Measurements from ENCODE around the gene TPTE2.
A peak's percentile ranks its signal among the peaks of the same experiment; 100 is the strongest.
"Not testable (repeated sequence)": the region's sequence is repeated elsewhere in the genome, so short reads cannot be mapped to it uniquely, and the experiment has no call there.

TPTE2 gene

GRCh38 chr13:19561127-19561582 lies at the start of gene TPTE2:
Gene TPTE2 (minus strand): TSS chr13:19561532. CDS start chr13:19503234, 58,298 bp downstream.
- not testable (repeated sequence) for H3K9me3 Mint-ChIP-seq (ENCODE audit: low read depth); H3K4me3 Mint-ChIP-seq; H3K27ac Mint-ChIP-seq; H3K36me3 Mint-ChIP-seq; H3K4me1 Mint-ChIP-seq (ENCODE audit: low read depth); H3K27me3 Mint-ChIP-seq

- no peak overlapping the region for H3K27ac Mint-ChIP-seq
- peaks cover 14% of the 10 kb centered on the region for H3K36me3 Mint-ChIP-seq
- H3K9me3 Mint-ChIP-seq (ENCODE audit: low read depth), result peaks cover 7% of the 10 kb centered on the region
- H3K4me1 Mint-ChIP-seq (ENCODE audit: low read depth), result peaks cover 1% of the 10 kb centered on the region
- H3K4me3 Mint-ChIP-seq, result no peak overlapping the region
- H3K27me3 Mint-ChIP-seq, result peaks cover 8% of the 10 kb centered on the region
Measured at GRCh38 chr13:19607523-19608078, 46.3 kb upstream of the TPTE2 start.

GRCh38 chr13:19606737-19607136 lies 45.4 kb upstream of the TPTE2 start:
- Mint-ChIP-seq H3K4me3 (no peak overlapping the region), H3K36me3 (peaks cover 14% of the 10 kb centered on the region), H3K9me3 (ENCODE audit: low read depth) (peaks cover 7% of the 10 kb centered on the region), H3K27ac (no peak overlapping the region), H3K27me3 (peaks cover 8% of the 10 kb centered on the region), H3K4me1 (ENCODE audit: low read depth) (peaks cover 1% of the 10 kb centered on the region)

- Mint-ChIP-seq H3K36me3 (peaks cover 14% of the 10 kb centered on the region), H3K27me3 (peaks cover 8% of the 10 kb centered on the region), H3K27ac (no peak overlapping the region), H3K9me3 (ENCODE audit: low read depth) (peaks cover 7% of the 10 kb centered on the region), H3K4me3 (no peak overlapping the region), H3K4me1 (ENCODE audit: low read depth) (peaks cover 1% of the 10 kb centered on the region)
Measured at GRCh38 chr13:19606152-19606551, 44.8 kb upstream of the TPTE2 start.

GRCh38 chr13:19605161-19605955 lies 44.0 kb upstream of the TPTE2 start:
- Mint-ChIP-seq H3K9me3 (ENCODE audit: low read depth) (peaks cover 7% of the 10 kb centered on the region), H3K4me1 (ENCODE audit: low read depth) (peaks cover 1% of the 10 kb centered on the region), H3K27me3 (peaks cover 8% of the 10 kb centered on the region), H3K36me3 (peaks cover 14% of the 10 kb centered on the region), H3K4me3 (no peak overlapping the region), H3K27ac (no peak overlapping the region)

- Mint-ChIP-seq H3K36me3 (peaks cover 14% of the 10 kb centered on the region), H3K27me3 (peaks cover 10% of the 10 kb centered on the region), H3K4me1 (ENCODE audit: low read depth) (peaks cover 1% of the 10 kb centered on the region), H3K9me3 (ENCODE audit: low read depth) (peaks cover 7% of the 10 kb centered on the region), H3K4me3 (no peak overlapping the region), H3K27ac (no peak overlapping the region)
Measured at GRCh38 chr13:19604306-19604705, 43.0 kb upstream of the TPTE2 start.

GRCh38 chr13:19601749-19602725 lies 40.7 kb upstream of the TPTE2 start:
- H3K4me3 Mint-ChIP-seq, result peak overlapping the region; percentile 76
- H3K36me3 Mint-ChIP-seq, result peaks cover 7% of the 10 kb centered on the region
- H3K4me1 Mint-ChIP-seq (ENCODE audit: low read depth), result peaks cover 1% of the 10 kb centered on the region
- no peak overlapping the region for H3K27ac Mint-ChIP-seq
- peaks cover 12% of the 10 kb centered on the region for H3K27me3 Mint-ChIP-seq
- peaks cover 7% of the 10 kb centered on the region for H3K9me3 Mint-ChIP-seq (ENCODE audit: low read depth)

GRCh38 chr13:19597523-19597922 lies 36.2 kb upstream of the TPTE2 start:
- H3K27ac Mint-ChIP-seq, result no peak overlapping the region
- H3K4me1 Mint-ChIP-seq (ENCODE audit: low read depth), result no peaks in the 10 kb centered on the region
- peaks cover 7% of the 10 kb centered on the region for H3K27me3 Mint-ChIP-seq
- no peaks in the 10 kb centered on the region for H3K9me3 Mint-ChIP-seq (ENCODE audit: low read depth)
- no peak overlapping the region for H3K4me3 Mint-ChIP-seq
- no peaks in the 10 kb centered on the region for H3K36me3 Mint-ChIP-seq

- Mint-ChIP-seq H3K4me3 (no peak overlapping the region), H3K27ac (no peak overlapping the region), H3K36me3 (no peaks in the 10 kb centered on the region), H3K9me3 (ENCODE audit: low read depth) (no peaks in the 10 kb centered on the region), H3K27me3 (peaks cover 7% of the 10 kb centered on the region), H3K4me1 (ENCODE audit: low read depth) (no peaks in the 10 kb centered on the region)
Measured at GRCh38 chr13:19596960-19597361, 35.6 kb upstream of the TPTE2 start.

GRCh38 chr13:19596086-19596485 lies 34.8 kb upstream of the TPTE2 start:
- H3K4me1 Mint-ChIP-seq (ENCODE audit: low read depth), result no peaks in the 10 kb centered on the region
- H3K9me3 Mint-ChIP-seq (ENCODE audit: low read depth), result no peaks in the 10 kb centered on the region
- no peak overlapping the region for H3K4me3 Mint-ChIP-seq
- H3K36me3 Mint-ChIP-seq, result no peaks in the 10 kb centered on the region
- H3K27ac Mint-ChIP-seq, result no peak overlapping the region
- peaks cover 7% of the 10 kb centered on the region for H3K27me3 Mint-ChIP-seq

- Mint-ChIP-seq H3K36me3 (no peaks in the 10 kb centered on the region), H3K4me1 (ENCODE audit: low read depth) (peaks cover 5% of the 10 kb centered on the region), H3K27me3 (peaks cover 3% of the 10 kb centered on the region), H3K9me3 (ENCODE audit: low read depth) (no peaks in the 10 kb centered on the region), H3K27ac (no peak overlapping the region), H3K4me3 (no peak overlapping the region)
Measured at GRCh38 chr13:19592657-19593180, 31.4 kb upstream of the TPTE2 start.

- Mint-ChIP-seq H3K36me3 (no peaks in the 10 kb centered on the region), H3K27ac (no peak overlapping the region), H3K27me3 (peaks cover 3% of the 10 kb centered on the region), H3K4me3 (no peak overlapping the region), H3K9me3 (ENCODE audit: low read depth) (no peaks in the 10 kb centered on the region), H3K4me1 (ENCODE audit: low read depth) (peaks cover 14% of the 10 kb centered on the region)
Measured at GRCh38 chr13:19591864-19592263, 30.5 kb upstream of the TPTE2 start.

- H3K27me3 Mint-ChIP-seq, result peaks cover 2% of the 10 kb centered on the region
- H3K4me3 Mint-ChIP-seq, result no peak overlapping the region
- H3K9me3 Mint-ChIP-seq (ENCODE audit: low read depth), result no peaks in the 10 kb centered on the region
- peaks cover 23% of the 10 kb centered on the region for H3K4me1 Mint-ChIP-seq (ENCODE audit: low read depth)
- no peaks in the 10 kb centered on the region for H3K36me3 Mint-ChIP-seq
- no peak overlapping the region for H3K27ac Mint-ChIP-seq
Measured at GRCh38 chr13:19590423-19590822, 29.1 kb upstream of the TPTE2 start.

- H3K4me3 Mint-ChIP-seq, result no peak overlapping the region
- H3K36me3 Mint-ChIP-seq, result peaks cover 2% of the 10 kb centered on the region
- no peaks in the 10 kb centered on the region for H3K9me3 Mint-ChIP-seq (ENCODE audit: low read depth)
- H3K4me1 Mint-ChIP-seq (ENCODE audit: low read depth), result peaks cover 23% of the 10 kb centered on the region
- no peak overlapping the region for H3K27ac Mint-ChIP-seq
- H3K27me3 Mint-ChIP-seq, result no peaks in the 10 kb centered on the region
Measured at GRCh38 chr13:19589312-19589711, 28.0 kb upstream of the TPTE2 start.

Data from activated naive CD8-positive, alpha-beta T cell (primary cell).